Measurements from ENCODE around the gene ZNF277. TPM values are rescaled to one million over a fixed set of nuclear protein-coding genes. Genes with fewer than 3 reads are reported as not detected.

The ZNF277 gene
- total RNA-seq, 4 donors from 2014 or later: 17.1 to 38.4 (median 29.5) TPM

DNA sequence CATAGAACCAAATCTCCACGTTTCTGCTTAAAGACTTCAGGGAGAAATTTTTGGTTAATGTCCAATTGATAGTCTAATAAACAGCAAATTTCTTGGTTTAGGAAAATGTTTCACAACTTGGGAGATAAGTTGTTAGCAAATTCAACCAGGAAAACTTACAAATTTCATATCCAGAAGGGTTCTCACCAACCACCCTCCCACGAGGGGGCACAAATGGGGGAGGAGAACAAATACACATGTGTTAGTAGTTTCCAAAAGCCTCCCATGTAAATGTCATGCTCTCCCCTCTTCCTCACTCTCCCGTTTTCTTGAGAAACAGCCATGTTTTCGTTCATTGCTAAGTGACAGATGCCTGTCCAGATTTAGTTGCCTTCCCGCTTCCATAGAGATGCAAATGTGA lies 10.8 kb upstream of the ZNF277 start:
- no peak for ATAC-seq
- no peaks in the 10 kb centered on the region for H3K27me3 ChIP-seq

DNA sequence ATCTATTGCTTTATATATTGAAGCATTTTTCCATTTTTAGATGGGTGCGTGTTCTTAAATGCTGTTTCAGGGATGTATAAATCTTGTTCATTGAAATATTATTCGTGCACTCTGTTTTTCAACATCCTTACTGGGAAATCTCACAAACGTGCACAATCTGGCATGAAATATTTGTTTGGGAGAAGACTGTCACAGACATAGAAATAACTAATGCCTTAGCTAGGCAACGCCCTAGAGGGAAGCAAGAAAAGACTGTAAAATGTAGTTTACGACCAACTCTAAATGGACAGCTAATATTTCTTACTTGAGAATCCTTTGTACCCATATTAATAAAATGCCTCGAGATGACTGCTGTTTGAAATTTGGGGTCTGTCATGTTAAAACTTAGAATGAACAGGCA lies 9.2 kb upstream of the ZNF277 start:
- ATAC-seq: no peak
- TF ChIP-seq EP300 (IDR thresholded peaks at IDR 0.05) (no peak), POLR2AphosphoS5 (IDR thresholded peaks at IDR 0.05) (no peak), POLR2A (IDR thresholded peaks at IDR 0.05) (no peak)
- TF ChIP-seq, protein P1, sequence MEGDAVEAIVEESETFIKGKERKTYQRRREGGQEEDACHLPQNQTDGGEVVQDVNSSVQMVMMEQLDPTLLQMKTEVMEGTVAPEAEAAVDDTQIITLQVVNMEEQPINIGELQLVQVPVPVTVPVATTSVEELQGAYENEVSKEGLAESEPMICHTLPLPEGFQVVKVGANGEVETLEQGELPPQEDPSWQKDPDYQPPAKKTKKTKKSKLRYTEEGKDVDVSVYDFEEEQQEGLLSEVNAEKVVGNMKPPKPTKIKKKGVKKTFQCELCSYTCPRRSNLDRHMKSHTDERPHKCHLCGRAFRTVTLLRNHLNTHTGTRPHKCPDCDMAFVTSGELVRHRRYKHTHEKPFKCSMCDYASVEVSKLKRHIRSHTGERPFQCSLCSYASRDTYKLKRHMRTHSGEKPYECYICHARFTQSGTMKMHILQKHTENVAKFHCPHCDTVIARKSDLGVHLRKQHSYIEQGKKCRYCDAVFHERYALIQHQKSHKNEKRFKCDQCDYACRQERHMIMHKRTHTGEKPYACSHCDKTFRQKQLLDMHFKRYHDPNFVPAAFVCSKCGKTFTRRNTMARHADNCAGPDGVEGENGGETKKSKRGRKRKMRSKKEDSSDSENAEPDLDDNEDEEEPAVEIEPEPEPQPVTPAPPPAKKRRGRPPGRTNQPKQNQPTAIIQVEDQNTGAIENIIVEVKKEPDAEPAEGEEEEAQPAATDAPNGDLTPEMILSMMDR (IDR thresholded peaks at IDR 0.05): no peak
- Histone ChIP-seq H3K36me3 (no peaks in the 10 kb centered on the region), H3K9me3 (no peaks in the 10 kb centered on the region), H3K4me3 (no peak overlapping the region), H3K4me1 (peaks cover 0 to 5% (median 0%) of the 10 kb centered on the region in 3 donors), H3K27ac (no peak overlapping the region), H3K27me3 (no peaks in the 10 kb centered on the region)
- WGBS, 2 donors (ENCODE audit: low coverage in 1 of 2): 63 to 72% methylated on average over 6 of the region's 6 CpGs

More for the DNA sequence above, 10.8 kb upstream of the ZNF277 start:
- Histone ChIP-seq H3K4me3 (no peak overlapping the region), H3K4me1 (peaks cover 0 to 3% (median 0%) of the 10 kb centered on the region in 3 donors), H3K36me3 (no peaks in the 10 kb centered on the region), H3K27ac (no peak overlapping the region), H3K9me3 (no peaks in the 10 kb centered on the region)
- 78 to 79% methylated on average over 5 of the region's 5 CpGs for WGBS, 2 donors (ENCODE audit: low coverage in 1 of 2)
- TF ChIP-seq, protein P1 (IDR thresholded peaks at IDR 0.05): no peak
- no peak for TF ChIP-seq POLR2A (IDR thresholded peaks at IDR 0.05)
- TF ChIP-seq EP300 (IDR thresholded peaks at IDR 0.05): no peak

DNA sequence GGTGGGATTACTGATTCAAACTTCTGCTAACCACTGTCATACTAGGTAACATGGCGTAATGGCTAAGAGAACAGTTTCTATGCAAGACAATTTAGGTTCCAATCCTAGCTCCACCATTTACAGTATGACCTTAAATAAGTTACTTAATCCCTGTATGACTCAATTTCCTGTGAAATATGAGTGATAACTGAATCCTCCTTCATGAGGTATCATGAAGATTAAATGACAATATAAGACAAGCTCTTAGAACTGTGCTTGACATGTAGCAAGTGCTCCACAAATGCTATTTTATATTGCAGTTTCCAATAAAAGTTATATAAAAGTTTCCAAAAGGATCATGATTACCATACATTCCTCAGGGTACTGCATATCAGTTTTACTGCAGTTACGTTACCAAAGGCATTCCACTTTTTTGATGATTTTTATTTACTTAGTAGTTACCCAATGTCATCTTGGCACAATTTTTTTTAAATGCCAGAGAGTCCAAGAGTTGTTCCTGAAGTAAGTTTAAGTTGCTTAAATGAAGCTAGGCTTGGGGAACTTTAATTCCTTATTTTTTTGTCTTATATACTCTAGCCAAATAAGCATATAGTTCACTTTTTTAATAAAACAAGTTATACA lies 7.3 kb upstream of the ZNF277 start:
- no peak overlapping the region for H3K27ac ChIP-seq
- WGBS, 2 donors (ENCODE audit: low coverage in 1 of 2): 94 to 97% methylated on average over 2 of the region's 2 CpGs
- H3K4me1 ChIP-seq: peaks cover 0 to 22% (median 0%) of the 10 kb centered on the region in 3 donors
- no peaks in the 10 kb centered on the region for H3K9me3 ChIP-seq
- no peak for ATAC-seq
- H3K4me3 ChIP-seq: no peak overlapping the region
- H3K27me3 ChIP-seq: no peaks in the 10 kb centered on the region
- TF ChIP-seq POLR2AphosphoS5 (IDR thresholded peaks at IDR 0.05) (no peak), EP300 (IDR thresholded peaks at IDR 0.05) (no peak), POLR2A (IDR thresholded peaks at IDR 0.05) (no peak)
- TF ChIP-seq, protein P1 (IDR thresholded peaks at IDR 0.05): no peak
- no peaks in the 10 kb centered on the region for H3K36me3 ChIP-seq

DNA sequence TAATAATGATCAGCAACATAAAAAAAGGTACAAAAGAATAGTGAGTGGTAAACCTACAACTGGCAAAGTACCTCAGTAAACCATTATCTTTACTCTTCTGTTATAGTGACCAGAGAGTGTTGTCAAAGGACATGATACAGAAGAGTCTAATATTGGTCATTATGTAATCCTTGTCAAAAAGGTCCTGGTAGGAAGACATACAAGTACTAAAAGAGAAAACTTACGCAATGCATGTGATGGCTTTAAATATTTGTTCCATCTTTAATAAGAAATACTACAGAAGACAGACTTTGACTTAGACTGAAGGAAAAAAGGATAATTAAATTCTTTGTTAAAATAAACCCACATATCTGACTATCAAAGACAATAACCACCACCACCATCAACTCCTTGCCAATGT lies 6.8 kb upstream of the ZNF277 start:
- Histone ChIP-seq H3K4me1 (peaks cover 0 to 27% (median 0%) of the 10 kb centered on the region in 3 donors), H3K36me3 (no peaks in the 10 kb centered on the region), H3K9me3 (no peaks in the 10 kb centered on the region), H3K4me3 (no peak overlapping the region), H3K27me3 (no peaks in the 10 kb centered on the region), H3K27ac (no peak overlapping the region)
- WGBS, 2 donors (ENCODE audit: low coverage in 1 of 2): 95 to 100% methylated on average over 1 of the region's 1 CpG
- no peak for ATAC-seq
- TF ChIP-seq POLR2AphosphoS5 (IDR thresholded peaks at IDR 0.05) (no peak), POLR2A (IDR thresholded peaks at IDR 0.05) (no peak), EP300 (IDR thresholded peaks at IDR 0.05) (no peak)
- TF ChIP-seq, protein P1 (IDR thresholded peaks at IDR 0.05): no peak

DNA sequence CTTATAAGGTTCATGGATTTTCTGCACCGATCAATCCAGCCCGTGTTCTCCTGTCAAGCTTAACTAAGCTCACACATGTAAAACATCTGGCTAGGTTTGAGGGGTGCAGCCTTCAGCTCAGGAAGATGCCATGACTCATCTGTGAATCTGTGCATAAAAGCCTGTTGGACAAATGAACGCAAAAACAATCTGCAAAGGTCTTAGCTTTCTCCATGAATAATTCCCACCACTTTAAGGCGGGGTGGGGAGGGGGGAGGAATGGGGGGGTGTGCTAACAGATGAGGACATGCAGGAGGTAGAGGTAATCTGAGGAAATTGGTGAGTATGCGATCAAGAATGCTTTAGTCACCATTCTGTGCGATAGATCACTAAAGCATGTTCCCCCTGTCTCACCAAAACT lies 5.1 kb upstream of the ZNF277 start:
- Histone ChIP-seq H3K27me3 (no peaks in the 10 kb centered on the region), H3K36me3 (no peaks in the 10 kb centered on the region), H3K27ac (no peak overlapping the region), H3K9me3 (no peaks in the 10 kb centered on the region), H3K4me1 (peaks cover 0 to 31% (median 0%) of the 10 kb centered on the region in 3 donors), H3K4me3 (no peak overlapping the region)
- ATAC-seq: no peak
- WGBS, 2 donors (ENCODE audit: low coverage in 1 of 2): 65 to 69% methylated on average over 5 of the region's 6 CpGs
- TF ChIP-seq, protein P1 (IDR thresholded peaks at IDR 0.05): no peak
- TF ChIP-seq POLR2A (IDR thresholded peaks at IDR 0.05): no peak
- TF ChIP-seq EP300 (IDR thresholded peaks at IDR 0.05): no peak
- no peak for TF ChIP-seq POLR2AphosphoS5 (IDR thresholded peaks at IDR 0.05)
